SK-N-SH (cell line): ENCODE results near the gene EDEM2.

Experiments
- CTCF ChIP-seq: fragments of 200-600 bp; sonication (generic); IDR thresholded peaks from 2 replicates; pipeline ENCODE4 v1.6.1; 2017; ENCODE audit warnings: antibody characterized with exemption, mild to moderate bottlenecking, moderate library complexity
- EP300 ChIP-seq, 2 experiments: IDR thresholded peaks; 2 replicates each; pipeline versions ENCODE4 v1.4.0 to v1.6.1; 2012; ENCODE audit warnings: borderline replicate concordance in 1 of 2, low read depth in 1 of 2, low read length in 1 of 2
- EZH2phosphoT487 ChIP-seq: fragments of 200-600 bp; sonication (generic); IDR thresholded peaks from 2 replicates; pipeline ENCODE4 v1.6.1; 2017; ENCODE audit warnings: low read depth, mixed run types, mild to moderate bottlenecking, antibody characterized with exemption, moderate library complexity, borderline replicate concordance
- GABPA ChIP-seq: IDR thresholded peaks from 2 replicates; pipeline ENCODE4 v1.4.0; 2012; ENCODE audit warnings: low read depth, mild to moderate bottlenecking
- MEF2A ChIP-seq: IDR thresholded peaks from 2 replicates; pipeline ENCODE4 v1.4.0; 2012; ENCODE audit warnings: low read depth, borderline replicate concordance
- NRF1 ChIP-seq: IDR thresholded peaks from 2 replicates; pipeline ENCODE4 v1.6.1; 2012; ENCODE audit warnings: low read depth, mild to moderate bottlenecking, low read length
- PBX3 ChIP-seq: IDR thresholded peaks from 2 replicates; pipeline ENCODE4; 2012
- POLR2AphosphoS5 ChIP-seq: IDR thresholded peaks from 2 replicates; pipeline ENCODE4 v1.6.1; 2012; ENCODE audit warnings: low read depth, low read length
- RFX5 ChIP-seq: IDR thresholded peaks from 2 replicates; pipeline ENCODE4 v1.6.1; 2012; ENCODE audit warnings: mild to moderate bottlenecking, improper control_type of control experiment, low read length
- TF ChIP-seq, protein P1 (sequence below): fragments of 150-350 bp; IDR thresholded peaks from 2 replicates; pipeline ENCODE4 v1.6.1; 2017; ENCODE audit warnings: antibody characterized with exemption, low read length, low read depth, borderline replicate concordance

- TF ChIP-seq CTCF (no peak), POLR2AphosphoS5 (no peak), RFX5 (no peak), EP300 (IDR thresholded peaks at IDR 0.05; ENCODE audit: borderline replicate concordance in 1 of 2, low read depth in 1 of 2, low read length in 1 of 2) (no peak), GABPA (no peak), NRF1 (no peak), MEF2A (no peak), PBX3 (no peak), EZH2phosphoT487 (no peak)
- TF ChIP-seq, protein P1, sequence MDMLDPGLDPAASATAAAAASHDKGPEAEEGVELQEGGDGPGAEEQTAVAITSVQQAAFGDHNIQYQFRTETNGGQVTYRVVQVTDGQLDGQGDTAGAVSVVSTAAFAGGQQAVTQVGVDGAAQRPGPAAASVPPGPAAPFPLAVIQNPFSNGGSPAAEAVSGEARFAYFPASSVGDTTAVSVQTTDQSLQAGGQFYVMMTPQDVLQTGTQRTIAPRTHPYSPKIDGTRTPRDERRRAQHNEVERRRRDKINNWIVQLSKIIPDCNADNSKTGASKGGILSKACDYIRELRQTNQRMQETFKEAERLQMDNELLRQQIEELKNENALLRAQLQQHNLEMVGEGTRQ = no peak
Observed at GRCh38 chr20:35180266-35180665, 33.1 kb upstream of the EDEM2 start.
